DND-41 (cell line): Measurements from ENCODE around the gene ST8SIA4.
A peak's percentile ranks its signal among the peaks of the same experiment; 100 is the strongest.

Experiments
- ATAC-seq: fragments of 200-7000 bp; cut with Tn5 transposase; 3 replicates; pipeline ENCODE4 v1.9.1; 2021; ENCODE audit warnings: low read depth; ENCODE audit not compliant: insufficient read depth
- DNase-seq: peaks from one replicate; pipeline ENCODE4 v3.0.0-alpha.2; 2020
- H2AFZ ChIP-seq: 2 replicates; pipeline ENCODE4 v1.6.0; 2012; ENCODE audit warnings: low read depth, low read length
- H3K27ac ChIP-seq: 2 replicates; pipeline ENCODE4 v1.5.1; 2012; ENCODE audit warnings: low read length, inconsistent platforms
- H3K27me3 ChIP-seq: fragments of 200-600 bp; sonication (generic); 2 replicates; pipeline ENCODE4 v1.6.0; 2012; ENCODE audit warnings: low read length, mild to moderate bottlenecking, inconsistent platforms; ENCODE audit not compliant: insufficient read depth, poor library complexity
- H3K36me3 ChIP-seq: 2 replicates; pipeline ENCODE4 v1.5.1; 2012; ENCODE audit warnings: low read length, inconsistent platforms; ENCODE audit not compliant: insufficient read depth
- H3K4me1 ChIP-seq: 2 replicates; pipeline ENCODE4 v1.5.1; 2012; ENCODE audit warnings: mild to moderate bottlenecking, low read length; ENCODE audit not compliant: insufficient read depth
- H3K4me2 ChIP-seq: 2 replicates; pipeline ENCODE4 v1.6.0; 2012; ENCODE audit warnings: mild to moderate bottlenecking, moderate library complexity, low read length, inconsistent platforms; ENCODE audit not compliant: insufficient read depth
- H3K4me3 ChIP-seq, 2 experiments: fragments of 200-600 bp in 1 of 2; shearing (Covaris generic) in 1 of 2; 2 replicates each; pipeline ENCODE4 v1.5.1; 2012 to 2016; ENCODE audit warnings: inconsistent platforms in 2 of 2, low read length in 2 of 2, mild to moderate bottlenecking in 2 of 2, low read depth in 1 of 2, moderate library complexity in 1 of 2
- H3K79me2 ChIP-seq: 2 replicates; pipeline ENCODE4 v1.6.0; 2012; ENCODE audit warnings: low read length, inconsistent platforms; ENCODE audit not compliant: insufficient read depth
- H3K9ac ChIP-seq: 2 replicates; pipeline ENCODE4 v1.6.0; 2012; ENCODE audit warnings: low read depth, mild to moderate bottlenecking, inconsistent platforms, low read length, moderate library complexity
- H3K9me3 ChIP-seq: 2 replicates; pipeline ENCODE4 v1.5.1; 2012; ENCODE audit warnings: low read length, moderate library complexity, mild to moderate bottlenecking, inconsistent platforms; ENCODE audit not compliant: insufficient read depth, severe bottlenecking
- H4K20me1 ChIP-seq: 2 replicates; pipeline ENCODE4 v1.6.0; 2012; ENCODE audit warnings: low read length; ENCODE audit not compliant: insufficient read depth
- EZH2 ChIP-seq: IDR thresholded peaks from 3 replicates; pipeline ENCODE4 v1.6.1; 2012; ENCODE audit warnings: borderline replicate concordance, low read depth, mild to moderate bottlenecking, moderate library complexity, low read length, inconsistent platforms; ENCODE audit not compliant: severe bottlenecking
- TF ChIP-seq, protein P1 (sequence below): IDR thresholded peaks from 2 replicates; pipeline ENCODE4 v1.5.1; 2012; ENCODE audit warnings: borderline replicate concordance, low read length, moderate library complexity, mild to moderate bottlenecking; ENCODE audit not compliant: poor library complexity, severe bottlenecking; ENCODE audit errors: extremely low read depth

Gene ST8SIA4

DNA sequence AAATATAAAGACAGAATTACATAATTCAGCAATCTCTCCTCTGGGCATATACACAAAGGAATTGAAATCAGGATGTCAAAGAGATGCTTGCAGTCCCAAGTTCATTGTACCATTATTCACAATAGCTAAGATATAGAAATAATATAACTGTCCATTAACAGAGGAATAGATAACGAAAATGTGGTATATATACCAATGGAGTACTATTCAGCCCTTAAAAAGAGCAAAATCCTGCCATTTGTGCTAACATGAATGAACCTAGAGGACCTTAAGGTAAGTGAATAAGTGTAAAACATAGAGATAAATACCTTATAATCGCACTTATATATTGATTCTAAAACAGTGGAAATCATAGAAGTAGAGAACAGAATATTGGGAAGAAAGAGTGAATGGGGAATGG, 7.0 kb downstream of the ST8SIA4 start:
- peak overlapping the region in 1 of 2 experiments; percentile 11; a peak in 1 of 4 replicates for H3K4me3 ChIP-seq
- ATAC-seq (no peak), DNase-seq (no peak)
- peak overlapping the region; percentile 36; the same call in 1 of the 2 replicates for H3K27ac ChIP-seq
- H3K36me3 ChIP-seq, result peaks cover 64% of the 10 kb centered on the region
- no peaks in the 10 kb centered on the region for H3K9me3 ChIP-seq
- H2AFZ ChIP-seq, result no peak overlapping the region
- peaks cover 97% of the 10 kb centered on the region for H3K79me2 ChIP-seq
- TF ChIP-seq, protein P1, sequence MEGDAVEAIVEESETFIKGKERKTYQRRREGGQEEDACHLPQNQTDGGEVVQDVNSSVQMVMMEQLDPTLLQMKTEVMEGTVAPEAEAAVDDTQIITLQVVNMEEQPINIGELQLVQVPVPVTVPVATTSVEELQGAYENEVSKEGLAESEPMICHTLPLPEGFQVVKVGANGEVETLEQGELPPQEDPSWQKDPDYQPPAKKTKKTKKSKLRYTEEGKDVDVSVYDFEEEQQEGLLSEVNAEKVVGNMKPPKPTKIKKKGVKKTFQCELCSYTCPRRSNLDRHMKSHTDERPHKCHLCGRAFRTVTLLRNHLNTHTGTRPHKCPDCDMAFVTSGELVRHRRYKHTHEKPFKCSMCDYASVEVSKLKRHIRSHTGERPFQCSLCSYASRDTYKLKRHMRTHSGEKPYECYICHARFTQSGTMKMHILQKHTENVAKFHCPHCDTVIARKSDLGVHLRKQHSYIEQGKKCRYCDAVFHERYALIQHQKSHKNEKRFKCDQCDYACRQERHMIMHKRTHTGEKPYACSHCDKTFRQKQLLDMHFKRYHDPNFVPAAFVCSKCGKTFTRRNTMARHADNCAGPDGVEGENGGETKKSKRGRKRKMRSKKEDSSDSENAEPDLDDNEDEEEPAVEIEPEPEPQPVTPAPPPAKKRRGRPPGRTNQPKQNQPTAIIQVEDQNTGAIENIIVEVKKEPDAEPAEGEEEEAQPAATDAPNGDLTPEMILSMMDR, result no peak
- no peak for TF ChIP-seq EZH2
- H3K27me3 ChIP-seq, result no peaks in the 10 kb centered on the region
- no peaks in the 10 kb centered on the region for H4K20me1 ChIP-seq
- H3K9ac ChIP-seq, result no peak overlapping the region
- H3K4me2 ChIP-seq, result peak overlapping the region; percentile 74
- peaks cover 94% of the 10 kb centered on the region for H3K4me1 ChIP-seq

DNA sequence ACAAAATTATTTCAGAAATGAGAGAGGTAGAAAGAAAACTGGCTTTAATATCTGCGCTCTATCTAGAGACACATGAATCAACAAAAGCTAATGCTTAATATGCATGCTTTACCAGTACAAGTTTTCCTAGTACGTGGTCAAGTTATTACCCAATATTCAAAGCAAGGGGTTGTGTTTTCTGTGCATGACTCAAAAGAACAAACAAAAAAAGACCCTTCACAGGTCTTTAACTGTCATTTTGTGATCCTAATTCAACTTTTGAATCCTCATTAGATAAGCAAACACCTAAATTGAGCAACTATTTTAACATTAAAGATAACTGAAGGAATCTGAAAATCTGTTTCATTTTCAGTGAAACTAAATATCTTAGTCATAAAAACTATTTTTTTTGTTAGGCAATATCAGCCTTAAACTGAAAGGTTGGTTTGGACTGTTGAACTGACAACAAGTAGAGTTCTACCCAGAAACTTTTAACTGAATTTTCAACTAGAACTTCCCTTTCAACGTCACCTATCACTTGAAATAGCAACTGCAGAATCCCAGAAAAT, 12.5 kb downstream of the ST8SIA4 start:
- no peak for TF ChIP-seq EZH2
- TF ChIP-seq, protein P1, result no peak
- peaks cover 98% of the 10 kb centered on the region for H3K79me2 ChIP-seq
- H4K20me1 ChIP-seq, result no peaks in the 10 kb centered on the region
- peak overlapping the region; percentile 74 for H3K4me2 ChIP-seq
- H3K4me3 ChIP-seq, result peak overlapping the region; percentile 16 to 43; a peak in 3 of 4 replicates
- H3K9me3 ChIP-seq, result no peaks in the 10 kb centered on the region
- peaks cover 61% of the 10 kb centered on the region for H3K36me3 ChIP-seq
- peak overlapping the region; percentile 92 for H3K27ac ChIP-seq
- DNase-seq (no peak), ATAC-seq (peak; percentile 27)
- H3K4me1 ChIP-seq, result peaks cover 97% of the 10 kb centered on the region
- no peaks in the 10 kb centered on the region for H3K27me3 ChIP-seq
- peak overlapping the region; percentile 62 for H3K9ac ChIP-seq
- peak overlapping the region; percentile 13; the same call in 1 of the 2 replicates for H2AFZ ChIP-seq

DNA sequence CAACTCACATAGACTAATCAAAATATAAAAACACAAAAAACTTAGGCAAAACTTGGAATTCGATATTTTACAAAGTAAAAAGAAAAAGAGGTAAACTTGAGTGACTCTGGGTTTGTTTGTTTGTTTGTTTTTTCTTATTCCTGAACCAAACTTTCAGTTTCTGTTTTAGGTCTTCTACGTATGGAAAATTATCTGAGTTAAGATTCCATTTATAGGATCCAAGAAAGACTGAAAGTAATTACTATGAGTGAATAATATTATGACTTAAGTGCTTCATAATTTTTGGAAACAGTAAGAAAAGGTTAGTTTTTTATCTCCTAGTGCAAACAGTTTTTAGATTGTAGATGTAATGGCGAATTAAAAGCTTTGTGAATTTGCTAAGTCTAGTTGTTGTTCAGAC, 13.2 kb downstream of the ST8SIA4 start:
- TF ChIP-seq, protein P1, result no peak
- no peak for TF ChIP-seq EZH2
- ATAC-seq, result no peak
- Histone ChIP-seq H2AFZ (no peak overlapping the region), H3K27ac (peak overlapping the region; percentile 92), H4K20me1 (no peaks in the 10 kb centered on the region), H3K4me1 (peaks cover 94% of the 10 kb centered on the region), H3K9ac (peak overlapping the region; percentile 62), H3K4me2 (peak overlapping the region; percentile 74), H3K79me2 (peaks cover 98% of the 10 kb centered on the region), H3K36me3 (peaks cover 61% of the 10 kb centered on the region), H3K9me3 (no peaks in the 10 kb centered on the region), H3K27me3 (no peaks in the 10 kb centered on the region), H3K4me3 (peak overlapping the region; percentile 16 to 43; a peak in 3 of 4 replicates)
- DNase-seq, result no peak
